ENCODE data around the gene CEACAM18. TPM values are rescaled to one million over a fixed set of nuclear protein-coding genes. Genes with fewer than 3 reads are reported as not detected.
"Not testable (repeated sequence)": the region's sequence is repeated elsewhere in the genome, so short reads cannot be mapped to it uniquely, and the experiment has no call there.

The CEACAM18 gene
- total and polyA plus RNA-seq, 10 of the 15 experiments (the other 5 are each of a cell fraction or from before 2014, with no cell fraction given): not detected

- FAIRE-seq (no peak), DNase-seq (ENCODE audit: low read depth, low spot score) (no peak), ATAC-seq (no peak)
- in situ Hi-C loops (cut with MboI): no loop called here
- no peaks in the 10 kb centered on the region for H3K79me2 ChIP-seq (ENCODE audit: control insufficient read depth, insufficient read depth, low read length)
- H3K27ac ChIP-seq (ENCODE audit: control insufficient read depth, insufficient read depth): no peak overlapping the region
- ChIA-PET POLR2A (no interaction called here), RAD21 (ENCODE audit: unreplicated experiment) (no interaction called here), CTCF (interaction anchor here (0.6 kb wide), 2 partner anchors 68 to 160 kb away, joined by 3 to 4 read pairs; no protein-coding TSS in a partner anchor), SMC1A (ENCODE audit: uncharacterized antibody, unreplicated experiment) (no interaction called here)
- H3K4me2 ChIP-seq (ENCODE audit: control insufficient read depth, insufficient read depth): no peak overlapping the region
- TF ChIP-seq PBX3 (IDR thresholded peaks at IDR 0.05; ENCODE audit: insufficient replicate concordance, low read depth, low read length) (no peak), ZNF24 (IDR thresholded peaks at IDR 0.05) (no peak), RCOR1 (conservative IDR thresholded peaks at IDR 0.05; ENCODE audit: low read depth, low read length) (no peak), CEBPZ (IDR thresholded peaks at IDR 0.05; ENCODE audit: low read depth, low read length) (no peak), NRF1 (conservative IDR thresholded peaks at IDR 0.05; ENCODE audit: low read depth, low read length) (no peak), SMARCA5 (IDR thresholded peaks at IDR 0.05) (no peak), CREB1 (IDR thresholded peaks at IDR 0.05; ENCODE audit: low read depth) (no peak)
- 0 out of 4 replicates have a peak, but pooled peaks cover 0 to 2% of the 10 kb centered on the region in 2 experiments for H3K27me3 ChIP-seq (replicated peaks in 1 of 2; ENCODE audit: control insufficient read depth in 2 of 2, insufficient read depth in 2 of 2, low read length in 1 of 2)
- H3K9ac ChIP-seq (ENCODE audit: control insufficient read depth, insufficient read depth, low read length): no peak overlapping the region
- H3K4me3 ChIP-seq: no peak overlapping the region
- H3K36me3 ChIP-seq (ENCODE audit: control insufficient read depth in 2 of 2, insufficient read depth in 2 of 2, low read length in 1 of 2): no peaks in the 10 kb centered on the region
- no TSS peak for BruUV-seq (replicated peaks)
- intact Hi-C loops (cut with micrococcal nuclease; ENCODE audit: unreplicated experiment): no loop called here
- H4K20me1 ChIP-seq (ENCODE audit: control insufficient read depth, insufficient read depth): no peaks in the 10 kb centered on the region
- peaks cover 4% of the 10 kb centered on the region; the same call in 1 of the 2 replicates for H3K4me1 ChIP-seq (ENCODE audit: control insufficient read depth, insufficient read depth, low read length)
- H3K9me3 ChIP-seq (replicated peaks; ENCODE audit: control insufficient read depth, insufficient read depth, low read length): no peaks in the 10 kb centered on the region
- no peak overlapping the region for H2AFZ ChIP-seq (ENCODE audit: control insufficient read depth, low read depth, low read length)
- WGBS (ENCODE audit: insufficient coverage, insufficient replicate concordance, low lambda C conversion rate, missing lambda C conversion rate): 0% methylated on average over 3 of the region's 3 CpGs
These were observed 19.3 kb downstream of the CEACAM18 start for GRCh38 chr19:51497666-51498065.

GRCh38 chr19:51500931-51501330, 22.6 kb downstream of the CEACAM18 start:
- H2AFZ ChIP-seq (ENCODE audit: control insufficient read depth, low read depth, low read length); in situ Hi-C loops (cut with MboI); H3K9ac ChIP-seq (ENCODE audit: control insufficient read depth, insufficient read depth, low read length); H3K36me3 ChIP-seq (ENCODE audit: control insufficient read depth in 2 of 2, insufficient read depth in 2 of 2, low read length in 1 of 2); H3K79me2 ChIP-seq (ENCODE audit: control insufficient read depth, insufficient read depth, low read length); RAD21 ChIA-PET (ENCODE audit: unreplicated experiment); CTCF ChIA-PET; H3K9me3 ChIP-seq (replicated peaks; ENCODE audit: control insufficient read depth, insufficient read depth, low read length); H3K4me2 ChIP-seq (ENCODE audit: control insufficient read depth, insufficient read depth); SMC1A ChIA-PET (ENCODE audit: uncharacterized antibody, unreplicated experiment); H3K27ac ChIP-seq (ENCODE audit: control insufficient read depth, insufficient read depth); intact Hi-C loops (cut with micrococcal nuclease; ENCODE audit: unreplicated experiment); POLR2A ChIA-PET; FAIRE-seq; H3K4me1 ChIP-seq (ENCODE audit: control insufficient read depth, insufficient read depth, low read length); DNase-seq (ENCODE audit: low read depth, low spot score); H3K27me3 ChIP-seq (replicated peaks in 1 of 2; ENCODE audit: control insufficient read depth in 2 of 2, insufficient read depth in 2 of 2, low read length in 1 of 2); H4K20me1 ChIP-seq (ENCODE audit: control insufficient read depth, insufficient read depth); ATAC-seq; H3K4me3 ChIP-seq; BruUV-seq (replicated peaks): not testable (repeated sequence)
- 42% methylated on average over 7 of the region's 8 CpGs for WGBS (ENCODE audit: insufficient coverage, insufficient replicate concordance, low lambda C conversion rate, missing lambda C conversion rate)

Data from GM12878 (cell line).